GM18517 (cell line): ENCODE measurements around the gene IQCF2.
"Not testable (repeated sequence)": the region's sequence is repeated elsewhere in the genome, so short reads cannot be mapped to it uniquely, and the experiment has no call there.

Experiments used
- ATAC-seq: cut with Tn5 transposase; IDR thresholded peaks from one replicate; pipeline ENCODE4 v1.9.1; 2021; ENCODE audit warnings: mild to moderate bottlenecking, moderate library complexity; ENCODE audit not compliant: unreplicated experiment

Gene IQCF2

DNA sequence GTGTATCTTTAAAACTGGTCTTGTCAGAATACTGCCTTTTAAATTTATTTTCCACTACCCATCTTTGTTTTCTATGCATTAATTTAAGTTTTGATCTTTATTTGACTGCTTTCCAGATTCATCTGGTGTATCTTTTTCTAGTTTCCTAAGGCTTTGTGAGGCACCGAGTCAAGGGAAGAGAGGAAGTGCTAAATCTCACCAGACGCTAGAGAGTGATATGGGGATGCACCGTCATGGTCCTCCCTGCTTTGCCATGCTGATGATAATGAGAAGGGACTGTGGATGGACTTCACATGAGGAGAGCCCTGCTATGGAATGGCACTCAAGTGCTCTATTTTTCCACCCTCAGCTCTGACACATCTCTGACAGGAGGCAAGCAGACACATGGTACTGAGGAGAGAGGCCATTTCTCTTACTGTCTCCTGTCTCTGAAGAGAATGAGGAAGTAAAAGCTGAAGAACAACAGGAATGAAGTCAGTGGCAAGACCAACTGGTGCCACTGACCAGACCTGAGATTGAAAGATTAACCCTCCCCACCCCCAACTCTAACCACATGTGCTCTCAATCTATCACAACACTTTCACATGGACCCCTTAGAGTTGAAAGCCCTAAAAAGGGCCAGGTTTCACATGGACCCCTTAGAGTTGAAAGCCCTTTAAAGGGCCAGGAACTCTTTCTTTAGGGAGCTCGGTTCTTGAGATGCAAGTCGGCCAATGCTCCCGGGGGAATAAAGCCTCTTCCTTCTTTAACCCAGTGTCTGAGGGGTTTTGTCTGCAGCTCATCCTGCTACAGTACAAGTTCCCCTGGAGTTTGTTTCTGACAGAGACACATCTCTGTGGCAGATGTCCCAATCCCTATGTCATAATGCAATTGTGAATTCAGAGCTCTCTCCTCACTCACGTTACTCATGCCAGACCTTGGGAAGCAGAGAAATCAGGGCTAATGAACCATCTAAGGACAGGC, at the start of gene IQCF2:
TSS of gene IQCF2 (plus strand) at position 913 of the 963 bp plus-strand sequence. CDS start 52 bp downstream, outside the sequence.
- no peak for ATAC-seq

GRCh38 chr3:51813539-51813938, 47.9 kb upstream of the IQCF2 start:
- no peak for ATAC-seq

DNA sequence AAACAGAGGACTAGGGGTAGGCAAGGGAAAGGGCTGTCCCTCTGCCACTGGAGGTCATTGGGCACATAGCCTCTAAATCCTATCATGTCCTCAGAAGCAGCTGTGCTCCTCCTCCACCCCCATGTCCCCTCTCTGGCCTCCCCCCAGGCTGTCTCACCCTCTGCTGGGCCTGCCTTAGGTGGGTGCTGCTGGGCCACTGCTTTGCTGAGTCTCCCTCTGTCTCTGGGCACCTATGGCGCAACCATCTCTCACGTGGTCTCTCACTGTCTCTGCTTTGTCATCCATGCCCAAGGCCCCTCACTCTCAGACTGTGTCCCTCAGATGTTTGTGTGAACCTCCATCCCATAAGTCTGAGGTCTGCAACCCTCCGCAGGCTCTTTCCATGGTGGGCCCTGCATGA, 47.4 kb upstream of the IQCF2 start:
- no peak for ATAC-seq

DNA sequence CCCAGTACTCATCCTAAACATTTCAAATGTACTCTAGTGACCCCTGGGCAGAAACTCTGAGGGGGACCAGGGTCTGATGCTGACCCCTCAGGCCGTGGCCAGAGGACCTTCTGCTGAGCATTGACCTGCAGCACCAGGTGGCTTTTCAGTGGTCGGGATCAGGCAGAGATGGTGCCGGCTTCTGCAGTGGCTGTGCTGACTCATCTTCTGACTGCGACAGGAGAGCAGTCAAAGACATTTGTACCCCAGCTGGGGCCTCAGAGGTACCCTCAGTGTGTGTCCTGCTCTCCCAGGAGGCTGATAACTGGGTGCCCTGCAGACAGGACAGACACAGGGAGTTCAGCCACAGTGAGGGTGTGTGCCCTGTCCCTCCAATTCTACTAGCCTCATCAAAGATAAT, 45.8 kb upstream of the IQCF2 start:
- ATAC-seq: no peak

DNA sequence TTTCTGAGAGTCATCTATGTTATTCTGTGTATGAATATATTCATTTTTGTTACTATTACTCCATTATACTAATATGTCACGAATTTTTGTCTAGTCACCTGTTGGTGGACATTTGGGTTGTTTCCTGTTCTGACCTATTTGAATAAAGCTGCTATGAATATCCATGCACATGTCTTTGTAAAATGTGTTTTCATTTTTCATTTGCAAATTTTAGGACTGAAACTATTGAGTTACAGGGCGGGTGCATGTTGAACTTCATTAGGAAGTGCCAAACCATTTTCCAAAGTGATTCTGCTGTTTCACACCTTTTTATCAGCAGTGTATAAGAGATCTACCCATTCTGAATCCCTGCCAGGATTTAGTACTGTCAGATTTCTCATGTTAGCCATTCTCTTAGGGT, 44.7 kb upstream of the IQCF2 start:
- no peak for ATAC-seq

DNA sequence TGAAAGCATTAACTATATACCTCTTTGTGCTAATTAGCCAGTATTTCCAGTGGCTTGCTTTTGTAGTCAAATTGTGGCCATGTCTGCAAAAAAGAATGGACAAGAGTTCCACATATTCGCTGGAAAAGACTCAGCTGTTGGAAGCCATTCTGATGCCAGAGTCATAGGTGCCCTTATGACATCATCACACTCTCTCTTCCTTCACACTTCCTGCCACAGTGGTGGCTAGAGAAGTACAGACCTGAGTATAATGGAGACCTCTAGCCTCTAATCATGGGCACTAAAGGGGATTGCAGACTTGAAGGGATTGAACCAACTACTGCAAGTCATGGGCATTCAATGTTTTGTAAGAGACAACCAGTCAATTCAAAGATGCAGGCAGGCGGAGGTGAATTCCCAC, 44.0 kb upstream of the IQCF2 start:
- no peak for ATAC-seq

DNA sequence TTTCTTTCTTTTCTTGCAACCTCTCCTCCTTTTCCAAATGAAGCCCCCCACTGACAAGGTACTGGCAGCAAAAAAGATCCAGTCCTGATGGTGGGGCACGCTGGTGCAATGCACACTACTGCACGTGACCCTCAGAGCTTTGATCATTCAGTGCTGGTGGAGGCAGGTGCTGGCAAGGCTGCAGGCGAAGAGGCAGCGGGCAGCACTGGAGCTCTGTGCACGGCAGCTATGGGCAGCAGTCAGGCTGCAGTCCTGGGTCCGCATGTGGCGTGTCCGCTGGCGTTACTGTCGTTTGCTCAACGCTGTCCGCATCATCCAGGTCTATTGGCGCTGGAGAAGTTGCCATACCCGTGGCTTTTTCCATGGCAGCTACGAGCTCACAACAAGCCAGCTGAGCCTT, 42.3 kb upstream of the IQCF2 start:
- no peak for ATAC-seq

DNA sequence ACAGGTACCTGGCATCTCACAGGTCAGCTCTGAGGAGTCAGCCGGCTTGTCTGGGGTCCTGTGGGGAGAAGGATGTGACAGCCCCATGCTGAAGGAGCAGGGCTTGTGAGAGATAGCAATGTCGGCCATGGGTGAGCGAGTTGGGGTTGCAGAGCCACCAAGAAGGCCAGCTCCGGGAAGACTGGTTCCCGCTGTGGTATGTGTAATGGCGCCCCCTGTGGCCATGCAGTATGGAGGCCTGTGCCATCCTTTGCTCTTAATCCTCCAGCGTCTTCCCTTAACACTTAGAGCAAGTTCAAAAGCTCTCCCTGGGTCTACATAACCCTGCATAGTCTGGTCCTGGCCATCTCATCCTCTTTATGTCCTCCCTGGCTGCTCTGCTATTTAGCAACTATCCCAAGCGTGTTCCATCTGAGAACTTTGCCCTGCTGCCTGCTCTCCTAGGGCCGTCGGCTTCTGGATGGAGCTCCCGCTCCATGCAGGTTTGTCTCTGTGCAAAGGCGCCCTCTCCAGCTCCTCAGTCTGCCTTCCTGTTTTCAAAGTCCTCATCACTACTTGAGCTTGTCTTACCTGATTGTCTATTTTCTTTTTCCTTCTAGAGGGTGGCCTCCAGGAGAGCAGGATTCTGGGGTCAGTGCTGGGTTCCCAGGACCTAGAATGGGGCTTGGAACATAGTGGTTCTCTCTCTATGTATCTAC, 41.6 kb upstream of the IQCF2 start:
- no peak for ATAC-seq

DNA sequence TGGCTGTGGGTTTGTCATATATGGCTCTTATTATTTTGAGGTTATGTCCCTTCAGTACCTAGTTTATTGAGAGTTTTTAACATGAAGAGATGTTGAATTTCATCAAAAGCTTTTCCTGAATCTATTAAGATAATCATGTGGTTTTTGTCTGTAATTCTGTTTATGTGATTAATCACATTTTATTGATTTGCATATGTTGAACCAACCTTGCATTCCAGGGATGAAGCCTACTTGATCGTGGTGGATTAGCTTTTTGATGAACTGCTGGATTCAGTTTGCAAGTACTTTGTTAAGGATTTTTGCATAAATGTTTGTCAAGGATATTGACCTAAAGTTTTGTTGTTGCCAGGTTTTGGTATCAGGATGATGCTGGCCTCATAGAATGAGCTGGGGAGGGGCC, 33.1 kb upstream of the IQCF2 start:
- no peak for ATAC-seq

GRCh38 chr3:51830345-51830744, 31.1 kb upstream of the IQCF2 start:
- ATAC-seq: no peak

DNA sequence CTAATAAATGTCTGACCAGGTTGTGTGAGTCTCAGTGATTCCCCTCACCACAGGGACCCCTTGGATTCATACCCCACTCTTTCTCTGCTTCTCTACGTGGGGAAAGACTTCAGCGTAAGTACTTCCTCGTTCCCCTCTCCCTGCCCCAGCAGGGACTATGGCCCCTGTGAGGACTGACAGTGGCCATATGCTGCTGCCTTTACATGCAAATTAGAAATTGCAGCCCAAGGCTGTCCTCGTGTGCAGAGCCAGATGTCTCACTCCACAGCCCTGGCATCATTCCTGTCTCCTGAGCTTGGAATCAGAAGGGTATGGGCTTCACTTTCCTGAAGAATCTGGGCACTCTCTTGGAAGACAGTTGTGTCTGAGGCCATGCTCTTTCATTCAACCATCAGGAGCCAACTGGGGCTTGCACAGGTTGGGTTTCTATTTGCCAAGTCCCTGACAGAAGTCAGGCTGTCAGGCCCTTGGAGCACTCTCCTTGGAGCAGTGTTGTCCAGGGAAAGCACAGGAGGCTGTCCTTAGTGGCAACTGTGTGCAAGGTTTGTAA, 30.5 kb upstream of the IQCF2 start:
- ATAC-seq: no peak

DNA sequence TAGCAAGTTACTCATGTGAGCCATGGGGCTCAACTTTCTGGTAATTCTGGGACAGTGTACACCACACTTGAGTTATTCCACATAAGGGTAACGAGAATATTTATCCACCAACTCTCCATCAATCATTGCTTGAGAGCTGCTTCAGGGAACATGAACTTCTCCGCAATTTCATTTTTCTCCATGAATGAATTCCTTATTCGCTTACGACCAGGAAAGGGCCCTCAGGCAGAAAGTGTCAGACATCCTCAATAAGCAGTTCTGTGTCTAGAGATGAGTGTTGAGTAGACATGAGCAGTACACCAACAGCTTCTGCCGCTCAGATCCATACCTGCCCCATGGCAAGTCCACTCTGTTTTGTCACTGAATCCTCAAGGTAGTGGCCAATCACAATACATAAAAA, 24.8 kb upstream of the IQCF2 start:
- no peak for ATAC-seq

DNA sequence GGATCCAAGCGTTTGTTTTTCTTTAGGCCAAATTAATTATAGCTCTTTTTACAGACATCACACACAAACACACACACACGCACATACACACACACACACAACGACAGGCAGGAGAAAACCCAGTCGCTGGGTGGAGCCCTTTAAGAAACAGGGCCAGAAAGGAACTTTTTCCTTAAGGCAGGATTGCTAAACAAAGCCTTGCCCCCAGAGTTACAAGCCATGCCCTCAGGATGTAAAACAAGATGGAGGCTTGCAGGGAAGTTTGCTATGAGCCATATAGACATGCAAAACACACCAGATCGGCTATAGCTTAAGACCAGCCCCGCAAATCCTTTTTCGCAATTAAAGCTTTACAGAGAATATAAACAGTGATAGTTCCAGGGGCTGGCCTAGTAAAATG, 16.3 kb upstream of the IQCF2 start:
- ATAC-seq: no peak

DNA sequence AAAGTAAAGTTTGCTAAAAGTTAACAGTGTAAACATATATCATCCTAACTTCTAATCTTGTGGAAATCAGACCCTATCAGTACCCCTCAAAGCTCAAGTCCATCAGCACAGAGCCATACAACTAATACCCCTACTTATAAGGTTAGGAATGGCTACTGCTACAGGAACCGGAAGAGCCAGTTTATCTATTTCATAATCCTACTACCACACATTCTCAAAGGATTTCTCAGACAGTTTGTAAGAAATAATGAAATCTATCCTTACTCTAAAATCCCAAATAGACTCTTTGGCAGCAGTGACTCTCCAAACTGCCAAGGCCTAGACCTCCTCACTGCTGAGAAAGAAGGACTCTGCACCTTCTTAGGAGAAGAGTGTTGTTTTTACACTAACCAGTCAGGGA, 6.0 kb upstream of the IQCF2 start:
- not testable (repeated sequence) for ATAC-seq

DNA sequence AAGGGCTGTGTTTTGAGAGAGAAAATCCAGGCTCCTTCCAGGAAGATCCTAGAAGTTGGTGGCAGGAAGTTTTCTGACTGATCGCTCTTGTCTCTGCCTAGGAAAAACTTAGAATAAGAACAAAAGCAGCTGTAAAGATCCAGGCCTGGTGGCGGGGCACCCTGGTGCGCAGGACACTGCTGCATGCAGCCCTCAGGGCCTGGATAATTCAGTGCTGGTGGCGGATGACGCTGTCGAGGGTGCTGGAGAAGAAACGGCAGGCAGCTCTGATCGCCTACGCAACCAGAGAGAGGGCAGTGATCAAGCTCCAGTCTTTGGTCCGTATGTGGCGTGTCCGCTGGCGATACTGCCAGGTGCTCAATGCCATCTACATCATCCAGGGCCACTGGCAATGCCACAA, 1.5 kb downstream of the IQCF2 start:
- no peak for ATAC-seq

DNA sequence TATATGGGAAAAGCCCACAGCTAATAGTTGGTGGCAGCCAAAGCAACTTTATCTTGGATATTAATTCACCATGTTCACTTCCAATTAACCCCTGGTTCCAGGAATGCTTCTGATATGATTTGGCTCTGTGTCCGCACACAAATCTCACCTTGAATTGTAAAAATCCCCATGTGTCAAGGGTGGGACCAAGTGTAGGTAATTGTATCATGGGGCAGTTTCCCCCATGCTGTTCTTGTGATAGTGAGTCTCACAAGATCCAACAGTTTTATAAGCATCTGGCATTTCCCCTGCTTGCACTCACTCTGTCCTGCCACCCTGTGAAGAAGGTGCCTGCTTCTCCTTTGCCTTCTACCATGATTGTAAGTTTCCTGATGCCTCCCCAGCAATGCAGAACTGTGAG, 7.5 kb downstream of the IQCF2 start:
- not testable (repeated sequence) for ATAC-seq

DNA sequence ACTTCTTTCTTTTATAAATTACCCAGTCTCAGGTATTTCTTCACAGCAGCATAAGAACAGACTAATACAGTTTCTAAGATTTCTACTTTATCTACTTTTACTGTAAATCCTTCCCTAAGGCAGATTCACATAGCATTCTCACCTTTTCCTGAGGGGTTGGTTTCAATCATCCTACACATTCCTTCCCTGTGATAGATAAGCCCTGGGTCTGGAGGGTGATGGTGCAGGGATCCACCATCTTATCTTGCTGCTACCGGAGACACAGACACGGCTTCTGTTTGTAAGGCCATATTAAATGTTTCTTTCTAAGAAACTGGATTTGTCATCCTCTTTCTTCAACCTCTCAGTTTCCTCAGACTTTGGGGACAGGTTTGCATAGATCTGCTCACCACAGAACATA, 7.9 kb downstream of the IQCF2 start:
- no peak for ATAC-seq

- no peak for ATAC-seq
These were observed 11.9 kb downstream of the IQCF2 start for GRCh38 chr3:51873253-51873766.

GRCh38 chr3:51873876-51874275, 12.5 kb downstream of the IQCF2 start:
- no peak for ATAC-seq

- no peak for ATAC-seq
These were observed 13.0 kb downstream of the IQCF2 start for GRCh38 chr3:51874411-51874810.

- ATAC-seq: no peak
These were observed 13.5 kb downstream of the IQCF2 start for GRCh38 chr3:51874889-51875288.

GRCh38 chr3:51875501-51875900, 14.1 kb downstream of the IQCF2 start, which contains the start of gene IQCF5:
Gene IQCF5, minus strand, starts transcription at chr3:51875601. Its CDS starts 70 bp downstream, at chr3:51875531.
- ATAC-seq: no peak
